GM19468 (cell line): Measurements from ENCODE around the gene PCP4.

Source experiments
- ATAC-seq: cut with Tn5 transposase; IDR thresholded peaks from one replicate; pipeline ENCODE4 v1.9.1; 2021; ENCODE audit warnings: mild to moderate bottlenecking, moderate library complexity, moderate number of reproducible peaks; ENCODE audit not compliant: unreplicated experiment; ENCODE audit errors: extremely low read depth

Gene PCP4

GRCh38 chr21:39966786-39967185 lies 99.5 kb downstream of the PCP4 start:
- ATAC-seq: no peak

GRCh38 chr21:39968010-39968409 lies 100.8 kb downstream of the PCP4 start:
- no peak for ATAC-seq

GRCh38 chr21:39969691-39970364 lies 102.6 kb downstream of the PCP4 start:
- ATAC-seq: no peak

DNA sequence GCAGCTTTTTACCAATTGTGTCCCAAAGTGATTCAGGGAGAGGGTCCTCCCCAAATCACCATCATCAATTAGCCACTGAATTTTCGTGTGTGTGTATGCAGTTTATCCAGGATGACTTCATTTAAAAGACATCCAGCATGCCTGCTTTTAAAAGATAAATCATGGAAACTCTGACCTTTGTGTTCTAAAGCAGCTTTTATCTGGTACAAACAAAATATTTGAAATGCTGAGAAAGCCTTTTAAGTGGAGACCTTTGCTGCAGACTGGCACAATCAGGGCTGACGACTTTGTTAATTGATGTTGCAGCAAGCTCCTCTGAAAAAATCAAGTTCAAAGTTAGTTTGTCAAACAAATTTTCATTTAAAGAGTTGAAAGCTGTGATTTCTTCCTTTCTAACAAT lies 104.7 kb downstream of the PCP4 start:
- ATAC-seq: no peak

DNA sequence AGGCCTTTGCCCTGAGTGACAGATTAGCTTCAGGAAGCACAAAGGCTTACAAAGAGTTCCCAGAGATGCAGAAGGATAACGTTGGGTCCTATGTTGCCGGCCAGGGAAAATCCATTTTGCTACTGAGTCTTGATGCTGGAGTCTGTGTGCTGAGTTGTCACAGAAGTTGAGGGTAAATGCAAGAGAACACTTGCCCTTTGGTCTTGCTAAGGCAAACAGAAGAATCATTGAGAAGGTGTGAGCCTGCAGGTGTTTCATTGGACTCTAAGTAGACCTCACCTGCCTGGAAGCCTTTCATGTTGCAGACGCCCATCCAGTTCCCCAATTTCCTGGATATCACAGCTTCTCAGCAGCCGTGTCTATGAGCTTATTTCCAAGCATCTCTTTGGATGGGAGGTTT lies 105.2 kb downstream of the PCP4 start:
- no peak for ATAC-seq

GRCh38 chr21:39972976-39973770 lies 105.9 kb downstream of the PCP4 start:
- no peak for ATAC-seq

- ATAC-seq: no peak
Observed at GRCh38 chr21:39976800-39977199, 109.6 kb downstream of the PCP4 start.
